Right atrium auricular region (tissue), 2 donors: ENCODE data around the gene RPL22. TPM values are rescaled to one million over a fixed set of nuclear protein-coding genes. Genes with fewer than 3 reads are reported as not detected.

Experiments
- DNase-seq: peaks from one replicate; pipeline ENCODE4 v3.0.0-alpha.2; 2019; ENCODE audit warnings: low spot score
- H3K27ac ChIP-seq, 2 donors: fragments of 200-600 bp; sonication (generic); 1 replicate in 1 of 2; 2 replicates in 1 of 2; pipeline ENCODE4 v1.5.1; 2016 to 2019
- H3K27me3 ChIP-seq, 2 donors: fragments of 200-600 bp; sonication (generic); one replicate each; pipeline versions ENCODE4 v1.5.1 to v1.6.0; 2017 to 2019
- H3K36me3 ChIP-seq: fragments of 200-600 bp; sonication (generic); one replicate; pipeline ENCODE4 v1.5.1; 2016
- H3K4me1 ChIP-seq, 2 donors: fragments of 200-600 bp; sonication (generic); one replicate each; pipeline versions ENCODE4 v1.5.1 to v1.6.0; 2017 to 2019
- H3K4me3 ChIP-seq, 2 donors: fragments of 200-600 bp; sonication (generic); 1 replicate in 1 of 2; 2 replicates in 1 of 2; pipeline ENCODE4 v1.5.1; 2017 to 2019; ENCODE audit warnings: mild to moderate bottlenecking in 1 of 2, moderate library complexity in 1 of 2
- H3K9me3 ChIP-seq, 2 donors: fragments of 200-600 bp; sonication (generic); one replicate each; pipeline ENCODE4 v1.5.1; 2019
- CTCF ChIP-seq, 2 donors: fragments of 200-600 bp; sonication (generic); IDR thresholded peaks; one replicate each; pipeline ENCODE4 v1.5.1; 2019; ENCODE audit warnings: antibody characterized with exemption in 2 of 2
- total RNA-seq, 2 donors: library from RNA; depleted of rRNA; stranded (reverse); fragments of >200 nt; gene quantifications; one replicate each; pipeline ENCODE4 v1.1.0, GENCODE V29; 2016

RPL22 gene
- total RNA-seq, 2 donors from 2014 or later, result 75.4 to 115 TPM

GRCh38 chr1:6162341-6162740, 37.1 kb downstream of the RPL22 start:
- no peaks in the 10 kb centered on the region for H3K9me3 ChIP-seq
- H3K4me1 ChIP-seq, result no peaks in the 10 kb centered on the region
- H3K36me3 ChIP-seq, result no peaks in the 10 kb centered on the region
- H3K4me3 ChIP-seq, result no peak overlapping the region
- TF ChIP-seq CTCF (IDR thresholded peaks at IDR 0.05), result no peak
- no peak overlapping the region for H3K27ac ChIP-seq
- DNase-seq, result no peak
- H3K27me3 ChIP-seq, result no peaks in the 10 kb centered on the region

GRCh38 chr1:6158181-6158580, 41.2 kb downstream of the RPL22 start:
- Histone ChIP-seq H3K9me3 (no peaks in the 10 kb centered on the region), H3K4me3 (no peak overlapping the region), H3K36me3 (no peaks in the 10 kb centered on the region), H3K27me3 (no peaks in the 10 kb centered on the region), H3K27ac (no peak overlapping the region), H3K4me1 (no peaks in the 10 kb centered on the region)
- no peak for DNase-seq
- no peak for TF ChIP-seq CTCF (IDR thresholded peaks at IDR 0.05)

GRCh38 chr1:6157528-6158174, 41.7 kb downstream of the RPL22 start:
- DNase-seq, result no peak
- TF ChIP-seq CTCF (IDR thresholded peaks at IDR 0.05), result no peak
- H3K9me3 ChIP-seq, result no peaks in the 10 kb centered on the region

GRCh38 chr1:6157132-6157527, 42.3 kb downstream of the RPL22 start:
- DNase-seq, result no peak
- no peaks in the 10 kb centered on the region for H3K27me3 ChIP-seq
- H3K9me3 ChIP-seq, result no peaks in the 10 kb centered on the region

More at GRCh38 chr1:6157528-6158174, 41.7 kb downstream of the RPL22 start:
- Histone ChIP-seq H3K27me3 (no peaks in the 10 kb centered on the region), H3K36me3 (no peaks in the 10 kb centered on the region), H3K27ac (no peak overlapping the region), H3K4me3 (no peak overlapping the region), H3K4me1 (no peaks in the 10 kb centered on the region)

GRCh38 chr1:6154525-6155319, 44.7 kb downstream of the RPL22 start:
- Histone ChIP-seq H3K4me3 (no peak overlapping the region), H3K27ac (no peak overlapping the region), H3K27me3 (no peaks in the 10 kb centered on the region), H3K9me3 (no peaks in the 10 kb centered on the region), H3K36me3 (no peaks in the 10 kb centered on the region), H3K4me1 (no peaks in the 10 kb centered on the region)
- DNase-seq, result no peak
- TF ChIP-seq CTCF (IDR thresholded peaks at IDR 0.05), result no peak

More at GRCh38 chr1:6157132-6157527, 42.3 kb downstream of the RPL22 start:
- TF ChIP-seq CTCF (IDR thresholded peaks at IDR 0.05), result no peak
- Histone ChIP-seq H3K36me3 (no peaks in the 10 kb centered on the region), H3K4me1 (no peaks in the 10 kb centered on the region), H3K27ac (no peak overlapping the region), H3K4me3 (no peak overlapping the region)
